Body of pancreas (tissue), 4 donors: ENCODE measurements around the gene HNRNPAB.

Experiments
- POLR2A ChIP-seq, 3 donors: fragments of 450-650 bp; IDR thresholded peaks; one replicate each; pipeline ENCODE4 v1.6.1; 2016; ENCODE audit warnings: antibody characterized with exemption in 3 of 3, mild to moderate bottlenecking in 2 of 3
- TF ChIP-seq, protein P1 (sequence below), 7 experiments: fragments of 450-650 bp in 4 of 7; fragments of 200-600 bp in 3 of 7; sonication (generic) in 3 of 7; IDR thresholded peaks; one replicate each; pipeline ENCODE4 v1.5.1; 2016 to 2019; ENCODE audit warnings: antibody characterized with exemption in 7 of 7

DNA sequence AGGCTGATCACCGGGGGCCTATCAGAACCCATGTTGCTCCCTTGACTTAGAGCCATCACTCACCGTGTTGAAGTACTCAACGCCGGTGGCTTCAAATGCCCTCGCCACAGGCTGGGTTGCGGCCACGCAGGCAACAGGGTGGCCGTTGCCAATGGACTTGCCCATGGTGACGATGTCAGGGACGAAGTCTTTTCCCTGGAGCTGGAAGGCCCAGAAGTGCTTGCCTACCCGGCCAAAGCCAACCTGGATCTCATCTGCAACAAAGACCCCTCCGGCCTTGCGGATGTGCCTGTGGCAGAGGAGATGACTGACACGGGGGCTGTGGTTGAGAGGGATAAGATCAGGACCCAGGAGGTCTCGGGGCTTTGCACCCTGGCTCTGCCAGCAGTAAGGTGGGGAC, 18.0 kb downstream of the HNRNPAB start:
- no peak for TF ChIP-seq POLR2A (IDR thresholded peaks at IDR 0.05)
- TF ChIP-seq, protein P1, sequence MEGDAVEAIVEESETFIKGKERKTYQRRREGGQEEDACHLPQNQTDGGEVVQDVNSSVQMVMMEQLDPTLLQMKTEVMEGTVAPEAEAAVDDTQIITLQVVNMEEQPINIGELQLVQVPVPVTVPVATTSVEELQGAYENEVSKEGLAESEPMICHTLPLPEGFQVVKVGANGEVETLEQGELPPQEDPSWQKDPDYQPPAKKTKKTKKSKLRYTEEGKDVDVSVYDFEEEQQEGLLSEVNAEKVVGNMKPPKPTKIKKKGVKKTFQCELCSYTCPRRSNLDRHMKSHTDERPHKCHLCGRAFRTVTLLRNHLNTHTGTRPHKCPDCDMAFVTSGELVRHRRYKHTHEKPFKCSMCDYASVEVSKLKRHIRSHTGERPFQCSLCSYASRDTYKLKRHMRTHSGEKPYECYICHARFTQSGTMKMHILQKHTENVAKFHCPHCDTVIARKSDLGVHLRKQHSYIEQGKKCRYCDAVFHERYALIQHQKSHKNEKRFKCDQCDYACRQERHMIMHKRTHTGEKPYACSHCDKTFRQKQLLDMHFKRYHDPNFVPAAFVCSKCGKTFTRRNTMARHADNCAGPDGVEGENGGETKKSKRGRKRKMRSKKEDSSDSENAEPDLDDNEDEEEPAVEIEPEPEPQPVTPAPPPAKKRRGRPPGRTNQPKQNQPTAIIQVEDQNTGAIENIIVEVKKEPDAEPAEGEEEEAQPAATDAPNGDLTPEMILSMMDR (IDR thresholded peaks at IDR 0.05) = no peak
